NOMO-1 treated with dmso at 0.1 percent for 144 hours (cell line): ENCODE measurements around the gene IRX3.
"Not testable (repeated sequence)": the region's sequence is repeated elsewhere in the genome, so short reads cannot be mapped to it uniquely, and the experiment has no call there.

Source experiments
- DNase-seq: peaks from one replicate; lab custom pipeline; 2025; ENCODE audit not compliant: unreplicated experiment; lab: John Stamatoyannopoulos, UW

The IRX3 gene

GRCh38 chr16:54280751-54281150 lies 5.8 kb downstream of the IRX3 start:
- DNase-seq: no peak

- no peak for DNase-seq
Observed at GRCh38 chr16:54277845-54278703, 8.5 kb downstream of the IRX3 start.

- DNase-seq: no peak
Observed at GRCh38 chr16:54275956-54276355, 10.6 kb downstream of the IRX3 start.

GRCh38 chr16:54273566-54273965 lies 13.0 kb downstream of the IRX3 start:
- DNase-seq: no peak

- peak; percentile 43 for DNase-seq
Observed at GRCh38 chr16:54270711-54271110, 15.9 kb downstream of the IRX3 start.

GRCh38 chr16:54269461-54269860 lies 17.1 kb downstream of the IRX3 start:
- DNase-seq: no peak

GRCh38 chr16:54268766-54269165 lies 17.8 kb downstream of the IRX3 start:
- peak; percentile 83 for DNase-seq

GRCh38 chr16:54268340-54268739 lies 18.2 kb downstream of the IRX3 start:
- DNase-seq: no peak

- peak; percentile 69 for DNase-seq
Observed at GRCh38 chr16:54266363-54266955, 20.1 kb downstream of the IRX3 start.

- no peak for DNase-seq
Observed at GRCh38 chr16:54265575-54266107, 20.9 kb downstream of the IRX3 start.

GRCh38 chr16:54253118-54253517 lies 33.5 kb downstream of the IRX3 start:
- DNase-seq: no peak

GRCh38 chr16:54248863-54249710 lies 37.5 kb downstream of the IRX3 start:
- DNase-seq: no peak

GRCh38 chr16:54247705-54248104 lies 38.9 kb downstream of the IRX3 start:
- not testable (repeated sequence) for DNase-seq

- no peak for DNase-seq
Observed at GRCh38 chr16:54246454-54246821, 40.1 kb downstream of the IRX3 start.

- DNase-seq: no peak
Observed at GRCh38 chr16:54245788-54246453, 40.7 kb downstream of the IRX3 start.

- DNase-seq: peak; percentile 1
Observed at GRCh38 chr16:54244061-54244886, 42.3 kb downstream of the IRX3 start.

GRCh38 chr16:54243202-54243601 lies 43.4 kb downstream of the IRX3 start:
- DNase-seq: no peak

- DNase-seq: no peak
Observed at GRCh38 chr16:54242199-54242598, 44.4 kb downstream of the IRX3 start.

GRCh38 chr16:54241525-54241924 lies 45.1 kb downstream of the IRX3 start:
- no peak for DNase-seq
